Smooth muscle cell (in vitro differentiated cells): ENCODE data around the gene FAXDC2. TPM values are rescaled to one million over a fixed set of nuclear protein-coding genes. Genes with fewer than 3 reads are reported as not detected.

Experiments
- DNase-seq: peaks from one replicate; lab custom pipeline; 2025; ENCODE audit not compliant: unreplicated experiment; lab: John Stamatoyannopoulos, UW
- H2AFZ ChIP-seq: fragments of 200-600 bp; sonication (generic); 2 replicates; pipeline ENCODE4 v1.6.0; 2016; ENCODE audit warnings: antibody characterized with exemption, low read depth, mild to moderate bottlenecking
- H3F3A ChIP-seq: fragments of 200-600 bp; sonication (generic); 2 replicates; pipeline ENCODE4 v1.6.0; 2017; ENCODE audit warnings: antibody characterized with exemption, low read depth
- H3K27ac ChIP-seq: fragments of 200-600 bp; sonication (generic); 2 replicates; pipeline ENCODE4 v1.5.1; 2016; ENCODE audit warnings: low read depth, mild to moderate bottlenecking
- H3K27me3 ChIP-seq: fragments of 200-600 bp; sonication (generic); 2 replicates; pipeline ENCODE4 v1.6.1; 2016; ENCODE audit warnings: low read depth, mild to moderate bottlenecking
- H3K36me3 ChIP-seq: fragments of 200-600 bp; sonication (generic); 2 replicates; pipeline ENCODE4 v1.5.1; 2016; ENCODE audit warnings: low read depth
- H3K4me1 ChIP-seq: fragments of 200-600 bp; sonication (generic); 2 replicates; pipeline ENCODE4 v1.5.1; 2016; ENCODE audit warnings: low read depth
- H3K4me2 ChIP-seq: fragments of 200-600 bp; sonication (generic); 2 replicates; pipeline ENCODE4 v1.6.0; 2016; ENCODE audit warnings: mild to moderate bottlenecking
- H3K4me3 ChIP-seq: fragments of 200-600 bp; sonication (generic); 2 replicates; pipeline ENCODE4 v1.5.1; 2016; ENCODE audit warnings: mild to moderate bottlenecking
- H3K79me2 ChIP-seq: fragments of 200-600 bp; sonication (generic); 2 replicates; pipeline ENCODE4 v1.6.0; 2016; ENCODE audit warnings: low read depth, mild to moderate bottlenecking
- H3K9ac ChIP-seq: fragments of 200-600 bp; sonication (generic); 2 replicates; pipeline ENCODE4 v1.6.0; 2016; ENCODE audit warnings: low read depth
- H3K9me3 ChIP-seq: fragments of 200-600 bp; sonication (generic); replicated peaks from 2 replicates; pipeline ENCODE4 v1.5.1; 2016; ENCODE audit warnings: low read depth
- H4K20me1 ChIP-seq: fragments of 200-600 bp; sonication (generic); 2 replicates; pipeline ENCODE4 v1.6.0; 2016; ENCODE audit warnings: low read depth
- WGBS: methylation state at CpG from one replicate; pipeline ENCODE4 v1.1.7; 2016; ENCODE audit warnings: low lambda C conversion rate; 5-methylcytosine and 5-hydroxymethylcytosine counted together
- polyA plus RNA-seq: library from polyadenylated mRNA; unstranded; fragments of >200 nt; fragmentation: Nextera tagmentation; extraction: Ambion mirVana; gene quantifications from 2 replicates; pipeline ENCODE4 v1.2.1, GENCODE V29; 2016
- total RNA-seq: library from RNA; depleted of rRNA; stranded (reverse); fragments of >200 nt; gene quantifications from 2 replicates; pipeline ENCODE4 v1.2.3, GENCODE V29; 2014
- TF ChIP-seq, protein P1 (sequence below): fragments of 200-600 bp; sonication (generic); IDR thresholded peaks from 2 replicates; pipeline ENCODE4 v1.5.1; 2017; ENCODE audit warnings: borderline replicate concordance, mild to moderate bottlenecking, antibody characterized with exemption; ENCODE audit not compliant: insufficient read depth, poor library complexity, severe bottlenecking

The FAXDC2 gene
- total and polyA plus RNA-seq, 2 experiments from 2014 or later, result 2.0 to 2.5 TPM

GRCh38 chr5:154893381-154893780, 43.0 kb upstream of the FAXDC2 start:
- TF ChIP-seq, protein P1, sequence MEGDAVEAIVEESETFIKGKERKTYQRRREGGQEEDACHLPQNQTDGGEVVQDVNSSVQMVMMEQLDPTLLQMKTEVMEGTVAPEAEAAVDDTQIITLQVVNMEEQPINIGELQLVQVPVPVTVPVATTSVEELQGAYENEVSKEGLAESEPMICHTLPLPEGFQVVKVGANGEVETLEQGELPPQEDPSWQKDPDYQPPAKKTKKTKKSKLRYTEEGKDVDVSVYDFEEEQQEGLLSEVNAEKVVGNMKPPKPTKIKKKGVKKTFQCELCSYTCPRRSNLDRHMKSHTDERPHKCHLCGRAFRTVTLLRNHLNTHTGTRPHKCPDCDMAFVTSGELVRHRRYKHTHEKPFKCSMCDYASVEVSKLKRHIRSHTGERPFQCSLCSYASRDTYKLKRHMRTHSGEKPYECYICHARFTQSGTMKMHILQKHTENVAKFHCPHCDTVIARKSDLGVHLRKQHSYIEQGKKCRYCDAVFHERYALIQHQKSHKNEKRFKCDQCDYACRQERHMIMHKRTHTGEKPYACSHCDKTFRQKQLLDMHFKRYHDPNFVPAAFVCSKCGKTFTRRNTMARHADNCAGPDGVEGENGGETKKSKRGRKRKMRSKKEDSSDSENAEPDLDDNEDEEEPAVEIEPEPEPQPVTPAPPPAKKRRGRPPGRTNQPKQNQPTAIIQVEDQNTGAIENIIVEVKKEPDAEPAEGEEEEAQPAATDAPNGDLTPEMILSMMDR, result no peak
- whole genome bisulfite sequencing, result 89% methylated on average over 5 of the region's 5 CpGs
- no peak overlapping the region for H3K4me2 ChIP-seq
- no peak for DNase-seq
- H2AFZ ChIP-seq, result no peak overlapping the region
- no peaks in the 10 kb centered on the region for H3K9me3 ChIP-seq
- H3K4me1 ChIP-seq, result no peaks in the 10 kb centered on the region
- H3F3A ChIP-seq, result no peaks in the 10 kb centered on the region
- H3K27me3 ChIP-seq, result no peaks in the 10 kb centered on the region
- H3K79me2 ChIP-seq, result no peaks in the 10 kb centered on the region
- H3K36me3 ChIP-seq, result peaks cover 10% of the 10 kb centered on the region
- no peaks in the 10 kb centered on the region for H4K20me1 ChIP-seq
- H3K27ac ChIP-seq, result no peak overlapping the region
- no peak overlapping the region for H3K9ac ChIP-seq
- H3K4me3 ChIP-seq, result no peak overlapping the region

DNA sequence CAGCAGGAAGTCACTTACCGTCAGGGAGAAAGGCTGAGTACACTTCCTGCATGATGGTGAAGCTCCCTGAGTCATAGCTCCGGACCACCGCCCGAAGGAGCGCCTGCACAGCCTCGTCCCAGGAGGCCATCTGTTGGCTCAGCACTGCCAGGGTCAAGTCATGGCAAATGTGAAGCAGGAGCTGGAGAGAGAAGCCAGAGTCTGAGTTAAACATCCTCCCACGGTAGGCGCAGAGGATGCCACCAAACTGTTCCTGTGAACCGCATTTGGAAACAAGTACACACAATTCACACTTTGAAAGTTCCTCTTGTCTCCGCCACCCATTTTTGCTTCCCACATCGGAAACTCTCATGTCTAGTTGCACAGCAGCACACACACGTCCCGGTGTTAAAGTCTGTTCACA, 42.0 kb upstream of the FAXDC2 start:
- Histone ChIP-seq H3K36me3 (peaks cover 14% of the 10 kb centered on the region), H3K4me2 (no peak overlapping the region), H4K20me1 (no peaks in the 10 kb centered on the region), H3K27me3 (no peaks in the 10 kb centered on the region), H3K4me3 (no peak overlapping the region), H3K27ac (no peak overlapping the region), H3K79me2 (no peaks in the 10 kb centered on the region), H3K4me1 (no peaks in the 10 kb centered on the region), H3F3A (no peaks in the 10 kb centered on the region), H3K9ac (no peak overlapping the region), H2AFZ (no peak overlapping the region), H3K9me3 (no peaks in the 10 kb centered on the region)
- no peak for DNase-seq
- 86% methylated on average over 13 of the region's 13 CpGs for whole genome bisulfite sequencing
- TF ChIP-seq, protein P1, result no peak

GRCh38 chr5:154885439-154885838, 35.0 kb upstream of the FAXDC2 start:
- no peak overlapping the region for H3K4me3 ChIP-seq
- no peaks in the 10 kb centered on the region for H3K27me3 ChIP-seq
- H4K20me1 ChIP-seq, result no peaks in the 10 kb centered on the region
- no peaks in the 10 kb centered on the region for H3F3A ChIP-seq
- H3K4me1 ChIP-seq, result peaks cover 7% of the 10 kb centered on the region
- H3K9ac ChIP-seq, result no peak overlapping the region
- 83% methylated on average over 2 of the region's 2 CpGs for WGBS
- H3K4me2 ChIP-seq, result no peak overlapping the region
- no peak overlapping the region for H3K27ac ChIP-seq
- H2AFZ ChIP-seq, result no peak overlapping the region
- no peak for DNase-seq
- H3K9me3 ChIP-seq, result no peaks in the 10 kb centered on the region
- peaks cover 14% of the 10 kb centered on the region for H3K36me3 ChIP-seq
- TF ChIP-seq, protein P1, result no peak
- no peaks in the 10 kb centered on the region for H3K79me2 ChIP-seq

DNA sequence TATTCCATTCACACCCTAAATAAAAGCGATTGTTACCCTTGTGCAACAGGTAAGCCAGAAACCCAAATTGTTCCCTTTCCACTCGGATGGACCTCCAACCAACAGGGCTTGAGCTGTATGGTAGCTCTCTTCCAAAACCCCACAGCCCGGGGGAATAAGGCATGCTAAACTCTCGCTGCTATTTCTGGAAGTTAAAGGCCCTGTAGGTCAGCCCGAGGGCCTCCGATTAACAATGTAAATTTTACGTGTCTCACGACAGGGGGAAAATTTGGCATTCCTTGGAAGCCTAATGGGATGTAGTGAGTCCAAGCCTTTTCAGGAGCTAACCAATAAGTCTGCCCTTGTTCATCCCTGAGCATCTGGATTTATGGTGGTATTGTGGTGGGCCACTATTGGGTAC, 34.0 kb upstream of the FAXDC2 start:
- Histone ChIP-seq H2AFZ (no peak overlapping the region), H3K36me3 (peaks cover 9% of the 10 kb centered on the region), H3K27me3 (no peaks in the 10 kb centered on the region), H4K20me1 (no peaks in the 10 kb centered on the region), H3K9me3 (no peaks in the 10 kb centered on the region), H3K79me2 (no peaks in the 10 kb centered on the region), H3K4me3 (no peak overlapping the region), H3K27ac (no peak overlapping the region), H3F3A (no peaks in the 10 kb centered on the region), H3K9ac (no peak overlapping the region), H3K4me1 (peaks cover 7% of the 10 kb centered on the region), H3K4me2 (no peak overlapping the region)
- 85% methylated on average over 8 of the region's 8 CpGs for WGBS
- TF ChIP-seq, protein P1, result no peak
- DNase-seq, result no peak
